HG03378 (cell line): Measurements from ENCODE around the gene ANAPC10.
A peak's percentile ranks its signal among the peaks of the same experiment; 100 is the strongest.
"Not testable (repeated sequence)": the region's sequence is repeated elsewhere in the genome, so short reads cannot be mapped to it uniquely, and the experiment has no call there.

Source experiments
- ATAC-seq: cut with Tn5 transposase; IDR thresholded peaks from one replicate; pipeline ENCODE4 v1.9.1; 2021; ENCODE audit warnings: mild to moderate bottlenecking, moderate library complexity; ENCODE audit not compliant: unreplicated experiment

ANAPC10 gene, protein sequence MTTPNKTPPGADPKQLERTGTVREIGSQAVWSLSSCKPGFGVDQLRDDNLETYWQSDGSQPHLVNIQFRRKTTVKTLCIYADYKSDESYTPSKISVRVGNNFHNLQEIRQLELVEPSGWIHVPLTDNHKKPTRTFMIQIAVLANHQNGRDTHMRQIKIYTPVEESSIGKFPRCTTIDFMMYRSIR

DNA sequence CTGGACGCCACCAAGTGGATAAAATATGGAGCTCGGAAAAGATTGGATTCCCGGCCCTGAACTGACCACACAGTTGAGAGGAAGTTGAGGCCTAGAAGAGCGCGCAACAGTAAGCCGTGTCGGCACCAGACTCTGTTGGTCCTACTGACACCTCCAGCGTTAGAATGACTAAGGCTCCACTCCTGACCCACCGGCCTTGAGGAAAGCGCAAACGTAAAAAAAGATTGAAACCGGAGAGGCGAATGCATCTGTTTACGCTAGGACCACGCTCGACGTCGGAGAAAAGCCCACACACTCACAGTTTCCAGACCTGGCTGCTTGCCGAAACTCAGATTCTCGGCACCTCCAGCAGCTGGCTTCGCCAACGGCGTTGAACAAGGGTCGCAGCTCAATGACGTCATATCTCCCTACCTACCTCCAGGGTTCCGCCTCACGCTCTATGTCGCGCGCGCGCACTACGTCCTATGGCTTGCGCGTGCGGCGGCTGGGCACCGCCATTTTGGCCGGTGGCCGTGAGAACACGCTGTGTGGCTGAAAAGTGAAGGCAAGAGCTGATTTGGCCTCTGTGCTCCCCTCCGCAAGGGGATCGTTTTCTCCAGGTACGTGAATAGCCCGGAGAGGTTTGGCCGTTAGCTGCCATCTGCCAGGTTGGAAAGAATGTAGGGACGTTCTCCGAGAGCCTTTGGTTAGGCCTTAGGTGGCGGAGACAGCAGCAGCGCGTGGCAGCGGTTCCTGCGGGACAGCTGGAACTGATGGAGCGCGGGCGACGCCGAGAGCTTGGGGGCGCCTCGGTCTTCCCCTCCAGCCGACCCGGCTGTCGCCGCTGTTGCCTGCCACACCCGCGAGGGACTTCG, at the start of gene ANAPC10, which contains the start of gene ABCE1:
ANAPC10 (minus strand) TSS at position 376 of the 854 bp plus-strand sequence. CDS start 2,097 bp downstream, outside the sequence.
ABCE1 (plus strand) TSS at position 491 of the 854 bp plus-strand sequence. CDS start 6,102 bp downstream, outside the sequence.
- peak; percentile 82 for ATAC-seq

DNA sequence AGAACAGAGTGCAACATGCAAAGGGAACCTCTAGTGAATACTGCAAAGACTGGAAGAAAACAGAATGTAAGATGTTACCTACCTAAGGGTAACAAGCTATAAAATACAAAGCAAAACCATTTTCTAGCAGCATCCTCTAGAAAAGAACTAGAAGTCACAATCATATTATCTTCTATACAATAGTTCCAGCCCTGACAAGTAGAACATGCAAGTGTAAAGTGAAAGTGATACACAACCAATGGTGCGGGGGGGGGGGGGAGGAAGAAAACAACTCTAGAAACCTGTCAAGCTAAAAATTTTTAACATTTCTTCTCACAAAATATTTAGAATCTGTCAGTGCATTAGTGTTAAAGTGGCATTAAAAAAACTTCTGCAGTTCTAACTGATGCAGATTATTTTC, 38.2 kb upstream of the ANAPC10 start:
- not testable (repeated sequence) for ATAC-seq

DNA sequence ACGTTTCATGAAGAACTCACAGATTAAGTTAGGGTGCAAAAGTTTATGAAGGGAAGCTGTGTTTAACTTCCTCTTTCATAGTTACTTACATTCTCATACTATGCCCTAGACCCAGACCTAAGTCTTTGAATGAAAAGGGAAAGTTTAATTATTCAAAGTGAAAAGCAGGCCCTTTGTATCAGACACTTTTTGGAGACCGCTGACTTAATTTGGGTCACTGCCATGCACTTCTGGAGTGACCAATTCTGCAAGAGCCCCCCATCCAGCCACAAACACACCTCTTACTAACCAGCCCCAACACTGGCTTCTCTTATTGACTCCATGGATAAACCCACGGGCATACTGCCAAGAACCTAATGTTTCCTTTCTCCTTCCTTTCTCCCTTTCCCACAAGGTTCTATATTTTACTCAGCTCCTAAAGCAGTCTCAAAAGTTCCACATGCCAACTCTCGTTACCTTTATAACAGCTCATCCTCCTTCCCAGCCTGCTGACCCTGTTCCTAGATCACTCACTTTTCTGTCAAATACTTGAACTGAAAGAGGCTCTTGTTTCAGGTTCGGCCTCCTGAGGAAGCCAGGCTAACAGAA, 34.6 kb upstream of the ANAPC10 start:
- peak; percentile 81 for ATAC-seq

DNA sequence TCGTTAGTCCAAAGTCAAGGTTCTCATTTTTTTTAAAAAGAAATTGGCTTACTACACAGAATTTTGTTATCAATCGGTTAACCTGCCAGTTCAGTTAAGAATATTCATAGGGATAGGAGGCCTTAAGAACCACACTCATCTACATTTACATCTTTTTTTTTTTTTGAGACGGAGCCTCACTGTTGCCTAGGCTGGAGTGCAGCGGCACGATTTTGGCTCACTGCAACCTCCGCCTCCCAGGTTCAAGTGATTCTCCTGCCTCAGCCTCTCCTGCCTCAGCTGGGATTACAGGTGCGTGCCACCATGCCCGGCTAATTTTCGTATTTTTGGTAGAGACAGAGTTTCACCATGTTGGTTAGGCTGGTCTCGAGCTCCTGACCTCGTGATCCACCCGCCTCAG, 33.9 kb upstream of the ANAPC10 start:
- no peak for ATAC-seq

DNA sequence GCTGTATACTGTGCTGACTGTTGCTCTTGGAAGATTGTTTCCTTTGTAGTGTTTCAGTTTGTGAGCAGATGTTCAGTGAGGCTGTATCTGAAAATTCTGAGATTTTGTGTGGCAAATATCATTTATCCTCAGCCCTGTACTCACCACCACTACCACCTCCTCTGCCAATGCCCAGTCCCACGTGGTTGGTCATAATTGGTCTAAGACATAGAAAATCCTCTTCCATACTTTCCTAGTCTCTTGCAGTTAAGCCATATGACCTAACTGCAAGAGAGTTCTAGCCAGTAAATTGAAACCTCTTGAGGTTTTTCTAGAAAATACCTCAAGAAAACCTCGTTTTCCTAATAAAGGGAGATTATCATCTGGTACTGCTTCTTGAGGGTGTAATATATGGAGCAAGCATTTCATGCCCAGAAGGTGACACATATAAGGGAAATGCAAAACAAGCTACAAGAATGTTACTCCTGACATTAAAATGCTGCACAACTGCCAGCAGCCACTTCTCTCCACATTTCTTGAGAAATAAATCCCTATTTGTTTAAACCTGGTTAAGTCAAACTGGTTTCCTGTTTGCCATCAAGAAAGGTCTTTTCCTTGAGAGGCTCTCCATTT, 32.9 kb upstream of the ANAPC10 start:
- no peak for ATAC-seq

DNA sequence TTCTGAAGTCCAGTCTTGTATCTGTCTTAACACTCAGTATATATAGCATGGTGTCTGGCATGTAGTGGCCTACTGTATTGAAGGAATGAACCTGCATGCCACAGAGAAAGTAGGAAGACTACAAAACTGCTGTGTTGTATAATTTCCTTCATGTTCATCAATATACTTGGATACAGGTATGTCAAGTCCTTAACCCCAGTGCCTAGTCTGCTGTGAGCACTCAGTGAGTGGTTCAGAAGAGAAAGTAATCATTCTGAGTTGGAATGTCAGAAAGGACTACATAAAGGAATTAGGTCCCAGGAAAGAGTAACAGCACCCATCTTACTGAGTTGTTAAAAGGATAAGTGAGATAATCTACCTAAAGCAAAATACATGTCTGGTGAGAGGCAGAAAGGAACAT, 32.1 kb upstream of the ANAPC10 start:
- no peak for ATAC-seq

DNA sequence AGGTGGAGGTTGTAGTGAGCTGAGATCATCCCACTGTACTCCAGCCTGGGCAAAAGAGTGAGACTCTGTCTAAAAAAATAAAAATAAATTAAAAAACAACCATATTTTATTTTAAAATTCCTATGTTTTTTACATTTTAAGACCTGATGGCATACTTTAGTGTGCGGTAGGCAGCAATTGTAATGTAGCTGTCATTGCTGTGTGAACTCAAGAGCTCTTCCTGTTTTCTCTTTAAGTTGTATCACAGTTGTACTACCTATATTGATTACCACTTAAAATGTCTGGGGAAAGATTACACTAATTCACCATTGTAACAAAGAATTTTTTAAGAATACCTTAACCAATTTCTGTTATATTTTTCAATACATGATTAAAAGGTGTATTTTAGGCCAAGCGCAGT, 27.4 kb upstream of the ANAPC10 start:
- no peak for ATAC-seq

DNA sequence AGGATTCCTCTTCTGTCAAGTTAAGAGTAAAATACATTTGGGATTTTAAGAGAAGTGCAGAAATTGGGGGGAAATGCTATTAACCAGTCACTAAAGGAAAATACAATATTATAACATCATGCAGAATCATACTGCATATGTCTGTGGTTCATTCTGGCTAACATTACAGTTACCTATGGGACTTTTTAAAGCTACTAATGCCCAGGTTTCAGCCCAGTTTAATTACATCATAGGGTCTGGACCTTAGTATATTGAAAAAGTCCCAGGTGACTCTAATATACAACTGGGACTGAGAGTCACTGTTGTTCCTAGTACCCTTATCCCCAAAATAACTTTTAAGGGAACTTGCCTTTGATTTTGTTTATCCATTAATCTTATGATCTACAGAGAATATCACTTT, 10.1 kb upstream of the ANAPC10 start:
- ATAC-seq = no peak

DNA sequence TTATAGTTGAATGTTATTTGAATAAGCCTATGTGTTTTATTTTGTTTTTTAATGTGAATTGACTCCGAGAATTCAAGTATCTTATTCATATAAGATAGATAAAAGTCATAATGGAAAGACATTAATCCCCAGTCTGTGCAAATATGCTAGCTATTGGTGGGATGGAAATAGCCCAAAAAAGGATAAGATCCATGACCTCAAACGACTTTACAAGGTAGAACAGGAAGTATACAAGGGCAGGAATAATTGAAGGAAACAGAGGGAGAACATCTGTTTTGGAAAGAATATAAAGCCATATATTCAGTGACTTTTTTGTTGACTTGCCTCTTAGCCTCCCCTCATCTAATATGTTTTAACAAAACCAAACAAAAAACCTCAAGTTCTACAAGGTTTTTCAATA, 9.1 kb upstream of the ANAPC10 start:
- ATAC-seq = no peak

DNA sequence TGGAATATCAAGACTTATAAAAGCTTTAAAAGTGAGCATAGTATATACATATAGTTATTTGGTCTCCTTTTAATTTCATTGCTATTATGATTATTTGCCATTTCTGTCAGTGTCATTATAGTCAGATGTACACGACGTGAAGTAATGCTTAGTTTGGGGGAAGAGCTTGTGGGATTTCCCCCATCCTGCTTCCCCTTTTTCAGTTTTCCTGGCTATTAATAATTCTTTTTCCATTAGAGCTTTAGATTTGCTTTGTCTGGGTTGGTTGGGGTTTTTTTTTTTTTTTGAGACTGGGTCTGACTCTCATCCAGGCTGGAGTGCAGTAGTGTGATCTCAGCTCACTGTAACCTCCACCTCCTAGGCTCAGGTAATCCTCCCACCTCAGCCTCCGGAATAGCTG, 5.5 kb upstream of the ANAPC10 start:
- no peak for ATAC-seq

DNA sequence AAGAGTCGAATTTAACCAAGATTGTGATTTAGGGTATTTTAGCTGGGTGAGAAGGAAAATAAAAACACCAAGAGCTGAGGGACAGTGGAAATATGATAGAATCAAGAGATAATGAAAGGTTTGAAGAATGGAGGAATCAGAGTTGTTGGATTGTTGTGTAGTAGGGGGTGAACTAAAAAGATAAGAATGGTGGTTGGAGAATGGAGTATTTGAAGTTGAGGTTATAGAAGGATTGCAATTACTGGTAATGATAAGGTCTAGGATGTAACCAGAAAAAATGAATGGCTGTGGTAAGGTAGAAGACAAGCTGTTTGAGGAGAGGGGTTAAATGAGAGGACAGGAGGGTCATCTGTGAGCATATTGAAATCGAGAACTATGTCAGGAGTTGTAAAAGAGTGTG, 4.6 kb upstream of the ANAPC10 start:
- ATAC-seq = no peak

DNA sequence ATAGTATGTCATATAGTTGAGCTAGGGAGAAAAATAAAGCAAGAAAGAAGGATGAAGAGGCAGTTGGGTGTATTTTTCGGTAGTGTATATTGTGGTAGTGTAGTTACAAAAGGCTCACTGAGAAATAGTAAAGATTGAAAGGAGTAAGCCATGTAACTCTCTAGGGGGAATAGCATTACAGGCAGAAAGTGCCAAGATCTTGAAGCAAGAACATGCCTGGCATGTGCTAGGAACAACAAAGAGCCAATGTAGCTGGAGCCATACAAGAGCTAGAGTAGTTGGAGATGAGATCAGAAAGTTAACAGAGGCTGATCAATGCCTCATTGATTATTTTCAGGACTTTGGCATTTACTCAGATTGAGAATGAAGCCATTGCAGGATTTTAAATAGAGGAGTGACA, 3.1 kb upstream of the ANAPC10 start:
- ATAC-seq = no peak

DNA sequence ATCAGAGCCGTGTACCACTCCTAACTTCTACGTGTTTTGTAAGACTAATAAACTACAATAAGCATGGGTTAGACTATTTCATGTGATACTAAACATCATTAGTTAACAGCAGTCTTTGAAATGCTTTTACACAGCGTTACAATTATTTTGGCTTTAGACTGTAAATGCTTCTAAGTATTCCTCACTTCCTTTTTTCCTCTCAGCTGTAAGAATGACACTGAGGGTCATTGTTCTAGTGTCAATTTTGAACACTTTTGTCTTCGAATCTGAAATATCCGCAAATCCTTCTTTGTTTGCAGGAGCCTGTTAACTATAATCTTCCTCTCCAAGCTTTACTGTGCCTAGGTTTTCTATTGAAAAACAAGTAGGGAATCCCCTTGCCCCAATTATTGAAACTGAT, 1.7 kb upstream of the ANAPC10 start:
- no peak for ATAC-seq

DNA sequence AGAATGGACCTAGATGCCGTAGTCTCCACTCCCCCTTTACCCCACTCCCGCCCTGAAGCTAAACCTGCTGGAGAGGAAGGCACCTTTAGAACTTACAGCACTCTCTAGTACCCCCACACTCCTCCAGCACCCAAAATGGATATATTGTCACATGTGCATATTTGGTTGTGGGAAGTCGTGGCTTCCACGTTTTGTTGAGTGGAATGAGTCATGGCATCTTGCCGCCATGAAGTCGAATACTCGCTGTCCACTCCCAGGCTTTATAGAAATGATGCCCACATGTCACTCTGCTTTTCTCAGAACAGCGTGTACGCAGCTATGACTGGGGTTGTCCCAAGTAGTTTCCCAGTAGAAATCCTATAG, 660 bp upstream of the ANAPC10 start:
- ATAC-seq = peak; percentile 15

DNA sequence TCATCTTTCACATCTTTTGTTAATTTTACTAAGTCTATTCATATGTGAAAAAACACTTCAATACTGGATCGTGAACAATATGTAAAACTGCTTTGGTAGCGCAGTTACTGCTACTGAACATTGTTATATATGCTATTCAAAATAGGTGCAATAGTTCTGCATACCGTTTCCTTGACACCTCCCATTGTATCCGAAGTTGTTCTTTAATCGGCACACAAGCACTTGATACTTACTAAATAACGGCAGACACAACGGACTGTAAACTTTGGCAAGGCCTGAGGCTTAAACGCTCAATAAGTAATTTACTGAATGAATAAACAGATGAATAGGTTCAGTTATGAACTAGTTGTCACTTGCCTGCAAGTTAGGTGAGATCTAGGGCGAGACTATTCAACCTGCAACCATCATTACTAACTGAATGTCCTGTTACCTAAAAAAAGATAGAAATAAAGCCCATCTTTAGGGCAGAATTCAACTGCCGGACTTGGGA, 620 bp downstream of the ANAPC10 start:
- peak; percentile 5 for ATAC-seq

DNA sequence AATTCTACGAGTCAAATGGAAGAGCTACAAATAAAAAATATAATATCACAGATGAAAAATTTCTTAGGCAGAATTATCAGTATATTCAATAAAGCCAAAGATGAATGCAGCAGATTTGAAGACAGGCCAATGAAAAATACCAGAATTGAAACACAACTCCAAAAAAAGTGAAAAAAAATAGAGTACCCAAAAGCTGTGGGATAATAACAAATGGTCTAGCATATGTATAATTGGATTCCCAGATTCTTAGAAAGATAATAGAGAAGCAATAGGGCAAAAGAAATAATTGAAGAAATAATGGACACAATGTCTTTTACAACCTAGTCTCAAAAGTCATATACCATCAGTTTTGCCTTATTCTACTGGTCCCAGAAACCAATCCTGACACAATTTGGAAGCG, 4.4 kb downstream of the ANAPC10 start:
- ATAC-seq = no peak

DNA sequence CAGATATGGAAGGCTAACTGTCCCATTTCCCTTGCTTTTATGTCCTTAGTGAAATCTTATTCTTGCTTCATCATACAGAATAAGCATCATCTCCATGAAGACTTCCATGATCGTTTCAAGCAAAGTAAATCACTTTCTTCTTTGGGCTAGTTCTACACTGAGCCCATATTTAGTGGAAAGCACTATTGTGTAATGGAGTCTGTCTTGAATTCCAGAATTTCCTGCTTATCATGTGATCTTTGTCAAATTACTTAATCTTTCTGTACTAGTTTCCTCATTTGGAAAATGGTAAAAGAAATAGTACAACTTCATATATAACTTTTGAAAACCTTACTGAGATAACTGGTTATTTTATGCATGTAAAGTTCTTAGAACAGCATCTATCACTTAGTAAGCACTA, 7.6 kb downstream of the ANAPC10 start:
- no peak for ATAC-seq

DNA sequence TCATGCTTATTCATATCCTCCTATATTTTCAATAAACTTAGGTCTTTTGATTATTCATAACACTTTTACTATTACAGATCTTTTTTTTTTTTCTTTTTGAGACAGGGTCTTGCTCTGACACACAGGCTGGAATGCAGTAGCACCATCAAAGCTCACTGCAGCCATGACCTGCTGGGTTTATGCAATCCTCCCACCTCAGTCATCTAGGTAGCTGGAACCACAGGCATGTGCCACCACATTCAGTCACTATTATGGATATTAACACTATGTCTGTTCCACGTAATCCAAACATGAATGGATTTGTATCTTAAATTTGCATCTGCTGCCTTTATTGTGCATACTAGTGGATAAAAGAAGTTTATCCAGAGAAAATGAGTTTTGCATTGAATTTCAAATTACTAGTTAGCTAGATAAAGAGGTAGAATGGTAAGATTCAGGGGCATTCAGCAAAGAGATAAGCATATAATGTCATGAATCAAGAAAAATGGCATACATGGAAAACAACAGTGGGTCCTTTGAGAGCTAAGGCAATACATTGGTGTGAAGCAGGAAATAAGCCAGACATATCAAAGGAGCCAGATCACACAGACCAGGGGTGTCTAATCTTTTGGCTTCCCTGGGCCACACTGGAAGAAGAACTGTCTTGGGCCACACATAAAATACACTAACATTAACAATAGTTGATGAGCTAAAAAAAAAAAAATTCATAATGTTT, 13.9 kb downstream of the ANAPC10 start:
- ATAC-seq = no peak

DNA sequence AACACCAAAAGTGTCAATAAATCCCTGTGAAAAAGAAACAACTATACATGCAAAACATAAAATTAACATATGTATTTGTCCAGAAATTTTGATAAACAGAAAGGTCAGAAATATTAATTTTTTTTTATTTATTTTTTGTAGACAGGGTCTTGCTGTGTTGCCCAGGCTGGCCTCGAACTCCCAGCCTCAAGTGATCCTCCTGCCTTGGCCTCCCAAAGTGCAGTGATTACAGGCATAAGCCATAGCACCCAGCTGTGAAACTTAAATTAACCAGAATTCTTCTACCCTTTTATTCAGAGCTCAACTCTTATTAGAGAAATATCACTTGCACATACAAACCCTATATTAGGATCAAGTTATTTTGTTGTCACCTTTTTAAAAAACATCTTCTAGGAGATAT, 16.2 kb downstream of the ANAPC10 start:
- ATAC-seq = no peak

DNA sequence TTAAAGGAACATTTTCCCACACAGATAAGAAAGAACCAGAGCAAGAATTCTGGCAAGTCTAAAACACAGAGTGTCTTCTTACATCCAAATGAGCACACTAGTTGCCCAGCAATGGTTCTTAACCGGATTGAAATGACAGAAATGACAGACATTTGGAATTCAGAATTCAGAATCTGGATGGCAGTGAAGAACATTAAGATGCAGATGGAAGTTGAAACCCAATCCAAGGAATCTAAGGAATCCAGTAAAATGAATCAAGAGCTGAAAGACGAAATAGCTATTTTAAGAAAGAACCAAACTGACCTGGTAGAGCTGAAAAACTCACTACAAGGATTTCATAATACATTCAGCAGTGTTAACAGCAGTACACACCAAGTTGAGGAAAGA, 21.5 kb downstream of the ANAPC10 start:
- ATAC-seq = no peak
